Measurements from ENCODE around the gene NFE2. TPM values are rescaled to one million over a fixed set of nuclear protein-coding genes. Genes with fewer than 3 reads are reported as not detected.
A peak's percentile ranks its signal among the peaks of the same experiment; 100 is the strongest.

The NFE2 gene
- total RNA-seq, 1 donor from 2014 or later = not detected

DNA sequence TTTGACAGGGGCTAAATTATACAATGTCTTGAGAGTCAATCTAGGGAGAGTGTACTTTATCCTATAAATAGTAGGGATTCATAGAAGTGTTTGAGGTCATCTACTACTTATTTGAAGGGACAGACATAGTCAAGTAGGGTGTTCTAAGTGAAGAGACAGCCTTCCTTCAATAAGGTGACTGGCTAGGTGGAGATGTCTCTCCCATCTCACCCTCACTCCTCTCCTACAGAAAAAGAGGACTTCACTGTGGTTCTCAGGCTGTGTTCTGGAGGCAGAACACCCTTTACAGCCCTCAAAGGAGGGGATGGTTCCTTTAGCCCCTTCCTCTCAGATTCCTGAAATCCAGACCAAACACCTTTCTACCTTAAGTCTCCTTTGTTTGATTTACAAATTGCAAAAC lies 2.8 kb upstream of the NFE2 start:
- TF ChIP-seq CTCF (IDR thresholded peaks at IDR 0.05) = no peak
- no peak overlapping the region for H3K4me3 Mint-ChIP-seq (ENCODE audit: unreplicated experiment)
- no peak overlapping the region for H3K27ac Mint-ChIP-seq (ENCODE audit: unreplicated experiment)
- DNase-seq (ENCODE audit: low spot score) = no peak
- peaks cover 11% of the 10 kb centered on the region for H3K27me3 Mint-ChIP-seq (ENCODE audit: low read depth)
- no peaks in the 10 kb centered on the region for H3K36me3 Mint-ChIP-seq (ENCODE audit: low read depth)
- H3K9me3 Mint-ChIP-seq (ENCODE audit: low read depth) = no peaks in the 10 kb centered on the region
- H3K4me1 Mint-ChIP-seq (ENCODE audit: low read depth) = peaks cover 16% of the 10 kb centered on the region

- no peak for TF ChIP-seq CTCF (IDR thresholded peaks at IDR 0.05)
- H3K9me3 Mint-ChIP-seq (ENCODE audit: low read depth) = no peaks in the 10 kb centered on the region
- no peaks in the 10 kb centered on the region for H3K36me3 Mint-ChIP-seq (ENCODE audit: low read depth)
- H3K4me1 Mint-ChIP-seq (ENCODE audit: low read depth) = peaks cover 16% of the 10 kb centered on the region
- no peak overlapping the region for H3K27ac Mint-ChIP-seq (ENCODE audit: unreplicated experiment)
- no peak overlapping the region for H3K4me3 Mint-ChIP-seq (ENCODE audit: unreplicated experiment)
- H3K27me3 Mint-ChIP-seq (ENCODE audit: low read depth) = peaks cover 13% of the 10 kb centered on the region
- peak; percentile 51 for DNase-seq (ENCODE audit: low spot score)
These were observed 723 bp upstream of the NFE2 start for GRCh38 chr12:54301428-54302048.

DNA sequence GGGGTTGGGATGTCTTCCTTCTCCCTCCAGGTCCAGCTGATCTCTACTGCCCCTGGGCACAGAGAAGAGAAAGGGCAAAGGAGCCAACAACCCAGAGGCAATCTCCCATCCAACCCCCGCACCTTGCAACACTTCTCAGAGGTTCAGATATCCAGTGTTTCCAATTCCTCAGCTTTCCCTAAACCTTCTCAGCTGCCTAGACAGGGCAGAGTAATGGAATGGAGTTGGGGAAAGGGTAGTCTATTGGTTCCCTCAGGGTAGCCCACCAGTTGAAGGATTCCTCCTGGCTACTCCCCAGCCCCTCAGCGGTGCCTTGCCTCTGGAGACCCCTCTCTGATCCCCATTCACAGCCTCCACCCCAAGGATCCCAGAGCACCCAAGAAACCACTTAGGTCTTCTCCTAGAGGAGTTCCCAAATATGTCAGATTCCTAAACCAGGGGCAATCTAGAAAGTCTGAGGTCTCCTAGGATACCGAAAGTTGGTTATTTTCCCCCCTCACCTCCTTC lies 537 bp downstream of the NFE2 start:
- no peak overlapping the region for H3K27ac Mint-ChIP-seq (ENCODE audit: unreplicated experiment)
- DNase-seq (ENCODE audit: low spot score) = peak; percentile 30
- peaks cover 16% of the 10 kb centered on the region for H3K4me1 Mint-ChIP-seq (ENCODE audit: low read depth)
- no peaks in the 10 kb centered on the region for H3K36me3 Mint-ChIP-seq (ENCODE audit: low read depth)
- H3K4me3 Mint-ChIP-seq (ENCODE audit: unreplicated experiment) = peak overlapping the region; percentile 58
- TF ChIP-seq CTCF (IDR thresholded peaks at IDR 0.05) = no peak
- no peaks in the 10 kb centered on the region for H3K9me3 Mint-ChIP-seq (ENCODE audit: low read depth)
- H3K27me3 Mint-ChIP-seq (ENCODE audit: low read depth) = peaks cover 13% of the 10 kb centered on the region

DNA sequence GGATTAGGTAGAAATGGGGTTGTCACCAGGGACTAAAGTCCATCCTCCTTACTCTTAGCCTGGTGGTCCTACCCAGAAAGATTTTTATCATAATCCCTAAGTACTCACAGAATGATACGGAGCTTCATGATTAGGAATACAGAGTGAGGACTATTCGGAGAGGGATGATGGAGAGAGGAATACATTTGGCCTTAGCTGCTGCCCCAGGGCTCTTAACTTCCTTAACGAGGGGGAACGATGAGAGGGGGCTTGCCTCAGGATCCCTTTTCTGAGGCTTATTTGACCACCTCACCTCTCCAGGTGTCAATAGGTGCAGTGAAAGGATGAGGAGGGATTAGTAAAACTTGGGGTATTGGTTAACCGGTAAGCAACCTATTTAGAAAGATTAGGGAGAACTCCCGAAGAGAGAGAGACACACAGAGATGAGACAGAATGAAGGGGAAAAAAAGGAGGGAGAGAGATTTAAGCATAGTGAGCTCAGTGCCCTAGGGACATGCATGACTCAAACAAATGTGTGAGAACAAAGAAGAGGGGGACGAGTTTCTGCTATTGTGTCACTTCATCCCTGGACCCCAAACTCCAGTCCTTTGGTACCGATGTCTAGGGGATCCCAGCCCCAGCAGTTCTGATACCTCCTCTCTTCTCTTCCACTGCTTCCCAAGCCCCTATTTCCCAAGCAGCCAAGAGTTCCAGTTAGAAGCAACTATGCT lies 1.1 kb downstream of the NFE2 start:
- Mint-ChIP-seq H3K36me3 (ENCODE audit: low read depth) (no peaks in the 10 kb centered on the region), H3K27me3 (ENCODE audit: low read depth) (peaks cover 13% of the 10 kb centered on the region), H3K27ac (ENCODE audit: unreplicated experiment) (no peak overlapping the region), H3K9me3 (ENCODE audit: low read depth) (no peaks in the 10 kb centered on the region), H3K4me1 (ENCODE audit: low read depth) (peaks cover 16% of the 10 kb centered on the region), H3K4me3 (ENCODE audit: unreplicated experiment) (no peak overlapping the region)
- no peak for TF ChIP-seq CTCF (IDR thresholded peaks at IDR 0.05)
- DNase-seq (ENCODE audit: low spot score) = no peak

- DNase-seq (ENCODE audit: low spot score) = peak; percentile 14
- no peak for TF ChIP-seq CTCF (IDR thresholded peaks at IDR 0.05)
- no peaks in the 10 kb centered on the region for H3K9me3 Mint-ChIP-seq (ENCODE audit: low read depth)
- H3K36me3 Mint-ChIP-seq (ENCODE audit: low read depth) = no peaks in the 10 kb centered on the region
- no peak overlapping the region for H3K27ac Mint-ChIP-seq (ENCODE audit: unreplicated experiment)
- H3K4me1 Mint-ChIP-seq (ENCODE audit: low read depth) = peaks cover 14% of the 10 kb centered on the region
- peaks cover 13% of the 10 kb centered on the region for H3K27me3 Mint-ChIP-seq (ENCODE audit: low read depth)
- no peak overlapping the region for H3K4me3 Mint-ChIP-seq (ENCODE audit: unreplicated experiment)
These were observed 1.9 kb downstream of the NFE2 start for GRCh38 chr12:54298904-54299303.
